Renal pelvis (tissue), 4 donors: ENCODE data around the gene TRH. TPM values are rescaled to one million over a fixed set of nuclear protein-coding genes. Genes with fewer than 3 reads are reported as not detected.
"Not testable (repeated sequence)": the region's sequence is repeated elsewhere in the genome, so short reads cannot be mapped to it uniquely, and the experiment has no call there.

Source experiments
- DNase-seq: peaks from one replicate; pipeline ENCODE4 v3.0.0-alpha.2; 2013
- polyA plus RNA-seq, 3 donors: library from polyadenylated mRNA; unstranded; fragments of 120-200 nt; gene quantifications; one replicate each; pipeline ENCODE4 v1.2.1, GENCODE V29; 2013; ENCODE audit not compliant: insufficient read length in 3 of 3

Gene TRH
- polyA plus RNA-seq, 3 donors: 0.36 to 0.47 (median 0.43) TPM

DNA sequence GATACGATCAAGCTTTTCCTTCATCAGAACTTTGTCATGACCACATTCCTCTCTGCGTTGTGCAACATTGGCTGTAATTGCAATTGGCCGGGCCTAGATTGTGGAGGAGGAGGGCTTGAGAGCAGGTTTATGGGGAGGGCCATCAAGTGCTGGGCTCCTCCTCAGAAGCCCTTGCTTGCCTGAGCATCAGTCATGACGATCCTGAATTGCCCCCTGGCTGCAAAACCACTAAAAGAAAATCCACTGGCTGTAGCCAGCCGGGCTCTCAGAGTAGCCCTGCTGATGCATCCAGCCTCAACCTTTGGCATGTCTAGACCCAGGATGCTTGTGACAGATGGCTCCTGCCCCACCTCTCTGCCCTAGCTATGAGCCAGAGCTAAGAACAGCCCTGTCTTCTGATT lies 13.4 kb upstream of the TRH start:
- no peak for DNase-seq

GRCh38 chr3:129962600-129962999 lies 11.9 kb upstream of the TRH start:
- DNase-seq: no peak

DNA sequence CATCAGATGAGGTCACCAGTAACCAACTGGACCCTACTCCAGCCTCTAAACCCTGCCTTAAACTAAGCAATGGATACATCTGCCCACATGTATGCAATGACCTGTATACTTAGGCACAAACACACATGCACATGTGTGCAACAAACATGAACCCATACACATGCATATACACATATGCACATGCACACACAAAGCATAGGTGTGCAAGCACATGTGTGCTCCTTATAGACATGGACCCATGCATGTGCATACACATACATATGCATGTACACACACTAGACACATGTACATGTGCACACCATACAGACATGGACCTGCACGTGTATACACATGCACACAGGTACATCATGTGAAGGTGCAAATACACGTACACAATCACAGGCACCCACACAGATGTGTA lies 8.6 kb upstream of the TRH start:
- DNase-seq: no peak

- no peak for DNase-seq
These were observed 7.6 kb upstream of the TRH start for GRCh38 chr3:129966876-129967275.

DNA sequence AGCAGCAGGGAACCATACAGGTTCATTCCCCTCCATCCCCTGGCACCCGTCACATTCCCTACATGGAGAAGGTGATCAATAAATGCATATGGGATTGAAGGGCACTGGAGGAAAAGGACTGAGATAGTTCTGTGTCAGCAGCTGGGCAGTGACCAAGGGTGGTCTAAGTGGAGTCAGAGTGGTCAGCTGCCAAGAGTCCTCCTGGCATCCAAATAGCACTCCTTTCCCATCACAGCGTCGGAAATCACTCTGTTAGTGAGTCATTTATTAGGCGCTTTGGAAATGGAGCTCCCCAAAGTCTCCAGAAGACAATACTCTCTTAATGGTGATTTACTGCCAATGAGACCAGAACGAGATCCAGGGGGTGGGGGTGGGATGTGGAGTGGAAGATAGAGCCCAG lies 6.8 kb upstream of the TRH start:
- DNase-seq: no peak

GRCh38 chr3:129971351-129972052 lies 3.0 kb upstream of the TRH start:
- no peak for DNase-seq

GRCh38 chr3:129972301-129972700 lies 2.2 kb upstream of the TRH start:
- no peak for DNase-seq

GRCh38 chr3:129973853-129974563 lies 512 bp upstream of the TRH start:
- no peak for DNase-seq

- no peak for DNase-seq
These were observed 549 bp downstream of the TRH start for GRCh38 chr3:129974833-129975704.

GRCh38 chr3:129975705-129976048 lies 1.2 kb downstream of the TRH start:
- DNase-seq: no peak

DNA sequence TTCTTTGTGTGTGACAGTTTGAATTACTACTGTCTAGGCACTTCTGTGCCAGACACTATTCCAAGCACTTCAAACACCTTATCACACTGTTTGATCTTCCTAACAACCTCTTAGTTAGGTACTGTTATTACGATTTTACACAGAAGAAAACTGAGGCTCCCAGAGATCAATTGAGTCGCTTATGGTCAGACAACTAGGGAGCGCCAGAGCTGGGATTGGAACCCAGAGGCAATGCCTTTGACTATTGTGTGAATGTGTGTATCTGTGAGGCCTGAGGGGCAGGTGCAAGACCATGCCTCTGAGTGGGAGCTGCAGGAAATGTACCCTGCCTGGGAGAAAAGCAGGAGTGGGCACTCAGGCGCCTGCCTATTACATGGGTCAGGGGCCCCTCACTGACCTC lies 1.8 kb downstream of the TRH start:
- DNase-seq: no peak

DNA sequence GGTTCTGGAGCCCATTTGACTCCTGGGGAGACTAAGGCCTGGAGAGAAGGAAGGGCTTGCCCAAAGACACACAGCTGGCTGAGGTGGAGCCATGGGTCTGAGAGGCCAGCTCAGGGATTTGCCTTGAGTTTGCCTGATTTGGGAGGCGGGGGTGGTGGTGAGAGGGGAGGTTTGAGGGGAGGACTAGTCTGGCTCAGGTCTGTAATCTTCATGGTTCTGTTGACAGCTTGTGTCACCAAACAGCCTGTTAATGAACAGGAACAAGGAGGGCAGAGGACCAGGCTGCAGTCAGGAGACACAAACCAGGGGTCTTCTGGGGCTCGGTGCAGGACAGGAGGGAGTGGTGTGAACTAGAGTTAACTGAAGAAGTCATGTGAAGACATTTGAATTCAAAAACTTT lies 3.6 kb downstream of the TRH start:
- no peak for DNase-seq

DNA sequence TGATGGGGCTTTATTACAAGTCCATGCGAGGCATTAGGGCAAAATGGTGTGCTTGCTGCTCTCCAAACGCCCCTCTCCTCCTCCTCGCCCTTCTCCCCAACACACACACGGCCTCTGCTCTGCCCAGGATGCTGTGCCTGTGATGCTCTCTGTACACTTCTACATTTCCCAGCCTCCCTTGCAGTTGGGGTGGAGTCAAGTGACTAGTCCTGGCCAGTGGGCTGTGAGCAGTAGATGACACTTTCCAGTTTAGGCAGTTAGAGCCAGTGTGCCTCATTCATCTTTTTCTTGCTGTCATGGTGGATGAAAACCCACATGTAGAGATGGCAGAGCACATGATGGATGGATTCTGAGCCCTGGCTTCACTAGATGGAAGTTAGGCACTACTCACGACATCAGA lies 5.4 kb downstream of the TRH start:
- DNase-seq: no peak

DNA sequence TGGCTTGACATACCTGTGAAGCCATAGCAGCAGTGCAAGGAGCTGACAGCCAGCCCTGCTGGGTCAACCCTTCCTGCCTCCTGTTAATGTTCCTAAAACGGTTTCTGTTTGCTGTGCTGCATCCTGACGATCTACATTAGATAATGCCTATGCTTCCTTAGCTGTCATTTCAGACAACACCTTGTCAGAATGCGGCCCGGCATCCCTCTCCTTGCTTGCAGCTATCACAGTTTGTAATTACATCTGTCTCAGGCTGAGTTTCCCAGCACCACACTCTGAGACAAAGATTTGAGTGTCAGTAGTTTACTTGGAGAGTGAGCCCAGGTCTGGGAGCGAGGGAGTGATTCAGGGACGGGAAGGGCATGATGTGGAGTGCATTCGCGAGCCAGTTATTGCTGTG lies 9.0 kb downstream of the TRH start:
- no peak for DNase-seq

DNA sequence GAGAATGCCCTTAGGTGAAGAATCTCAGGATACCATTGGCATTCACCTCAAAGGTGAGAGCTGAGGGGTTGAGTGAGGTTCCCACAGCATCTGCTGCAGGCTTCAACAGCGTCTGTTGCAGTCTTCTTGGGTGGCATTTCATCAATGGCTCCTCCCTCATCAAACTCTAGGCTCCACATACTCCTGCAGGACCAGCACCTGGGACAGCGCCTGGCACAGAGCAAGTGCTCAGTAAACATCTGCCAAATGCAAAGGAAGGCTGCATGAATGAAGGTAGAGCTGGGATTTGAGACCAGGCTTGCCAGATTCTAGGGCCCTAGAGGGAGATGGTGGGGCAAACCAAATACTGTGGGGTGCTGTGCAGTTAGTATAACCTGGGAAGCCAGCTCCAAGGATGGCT lies 9.6 kb downstream of the TRH start:
- no peak for DNase-seq

- DNase-seq: no peak
These were observed 10.6 kb downstream of the TRH start for GRCh38 chr3:129985113-129985512.

GRCh38 chr3:129988429-129988828 lies 13.9 kb downstream of the TRH start:
- no peak for DNase-seq

- no peak for DNase-seq
These were observed 14.9 kb downstream of the TRH start for GRCh38 chr3:129989414-129989813.

GRCh38 chr3:129992781-129993180 lies 18.3 kb downstream of the TRH start:
- DNase-seq: no peak

- no peak for DNase-seq
These were observed 20.5 kb downstream of the TRH start for GRCh38 chr3:129994883-129995559.

GRCh38 chr3:129996073-129996472 lies 21.6 kb downstream of the TRH start:
- no peak for DNase-seq

- not testable (repeated sequence) for DNase-seq
These were observed 24.7 kb downstream of the TRH start for GRCh38 chr3:129999176-129999575.
